Measurements from ENCODE around the gene PAK6. TPM values are rescaled to one million over a fixed set of nuclear protein-coding genes. Genes with fewer than 3 reads are reported as not detected.

The PAK6 gene
- polyA plus RNA-seq, 1 of the 3 experiments (the other 2 are of a cell fraction), result 0.07 TPM

DNA sequence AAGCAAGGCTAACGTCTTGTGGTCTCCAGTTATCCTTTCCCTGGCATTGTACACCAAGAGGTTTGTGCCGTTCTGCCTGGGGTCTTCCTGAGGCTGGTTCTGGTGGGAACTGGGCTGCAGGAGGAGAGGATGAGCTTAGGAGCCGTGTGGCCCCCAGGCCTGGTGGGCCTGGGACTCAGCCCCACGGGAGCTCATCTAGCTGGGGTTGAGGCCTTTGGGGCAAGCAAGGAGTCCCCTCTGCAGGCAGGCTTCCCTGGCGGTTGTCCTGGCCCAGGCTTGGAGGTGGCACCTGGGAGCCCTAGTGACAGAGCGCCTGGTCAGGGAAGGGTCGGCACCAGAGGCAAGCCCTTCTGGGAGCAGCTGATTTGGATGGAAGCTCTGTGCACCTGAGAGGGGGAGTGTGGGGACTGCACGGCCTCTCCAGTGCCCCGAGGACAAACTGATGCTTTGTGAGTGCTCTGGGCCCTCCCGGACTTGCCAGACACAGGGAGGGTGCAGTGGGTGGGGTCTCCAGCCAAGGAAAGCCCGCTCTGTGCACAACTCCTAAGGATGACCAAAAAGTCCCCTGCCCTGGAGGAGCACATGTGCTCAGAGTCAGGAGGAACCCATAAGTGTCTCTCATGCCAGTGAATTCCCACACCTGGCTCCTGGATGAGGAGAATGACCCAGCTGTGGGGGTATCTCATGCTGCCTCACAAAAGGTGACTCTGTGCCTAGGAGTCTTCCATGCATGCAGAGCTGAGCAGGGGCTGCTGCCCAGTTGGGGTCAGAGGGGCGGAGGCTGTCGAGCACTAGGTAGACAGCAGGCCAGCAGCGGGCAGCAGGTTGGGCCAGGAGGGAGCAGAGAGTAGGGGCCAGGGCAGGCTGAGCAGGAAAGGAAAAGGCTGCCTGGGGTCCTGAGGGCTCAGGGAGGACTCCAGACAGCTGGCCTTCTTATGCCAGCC lies 2.7 kb downstream of the PAK6 start:
- H3K4me1 ChIP-seq (ENCODE audit: control insufficient read depth in 1 of 2, insufficient read depth in 2 of 2, low read depth in 1 of 2, low read length in 1 of 2), result peaks cover 5 to 24% of the 10 kb centered on the region in 2 experiments; a peak in 2 of 4 replicates
- no peak overlapping the region for H3K4me2 ChIP-seq
- H3K4me3 ChIP-seq (ENCODE audit: low read depth in 2 of 2, low read length in 1 of 2), result no peak overlapping the region
- no peaks in the 10 kb centered on the region for H3K79me2 ChIP-seq (ENCODE audit: insufficient read depth)
- H3K9me2 ChIP-seq, result no peaks in the 10 kb centered on the region
- POLR2A ChIA-PET, result interaction anchor here (1.5 kb wide), 1 partner anchor 38 kb away, joined by 3 read pairs; no protein-coding TSS in a partner anchor
- H3F3A ChIP-seq (replicated peaks; ENCODE audit: insufficient read depth), result peaks cover 4% of the 10 kb centered on the region
- 78% methylated on average over 5 of the region's 14 CpGs for WGBS (ENCODE audit: low lambda C conversion rate)
- H3K9ac ChIP-seq, result no peak overlapping the region
- TF ChIP-seq, protein P1, sequence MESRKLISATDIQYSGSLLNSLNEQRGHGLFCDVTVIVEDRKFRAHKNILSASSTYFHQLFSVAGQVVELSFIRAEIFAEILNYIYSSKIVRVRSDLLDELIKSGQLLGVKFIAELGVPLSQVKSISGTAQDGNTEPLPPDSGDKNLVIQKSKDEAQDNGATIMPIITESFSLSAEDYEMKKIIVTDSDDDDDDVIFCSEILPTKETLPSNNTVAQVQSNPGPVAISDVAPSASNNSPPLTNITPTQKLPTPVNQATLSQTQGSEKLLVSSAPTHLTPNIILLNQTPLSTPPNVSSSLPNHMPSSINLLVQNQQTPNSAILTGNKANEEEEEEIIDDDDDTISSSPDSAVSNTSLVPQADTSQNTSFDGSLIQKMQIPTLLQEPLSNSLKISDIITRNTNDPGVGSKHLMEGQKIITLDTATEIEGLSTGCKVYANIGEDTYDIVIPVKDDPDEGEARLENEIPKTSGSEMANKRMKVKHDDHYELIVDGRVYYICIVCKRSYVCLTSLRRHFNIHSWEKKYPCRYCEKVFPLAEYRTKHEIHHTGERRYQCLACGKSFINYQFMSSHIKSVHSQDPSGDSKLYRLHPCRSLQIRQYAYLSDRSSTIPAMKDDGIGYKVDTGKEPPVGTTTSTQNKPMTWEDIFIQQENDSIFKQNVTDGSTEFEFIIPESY (IDR thresholded peaks at IDR 0.05; ENCODE audit: borderline replicate concordance, low read depth), result no peak
- no peak for TF ChIP-seq RCOR1 (IDR thresholded peaks at IDR 0.05; ENCODE audit: low read length)
- TF ChIP-seq TCF12 (IDR thresholded peaks at IDR 0.05), result no peak
- TF ChIP-seq, protein P2, sequence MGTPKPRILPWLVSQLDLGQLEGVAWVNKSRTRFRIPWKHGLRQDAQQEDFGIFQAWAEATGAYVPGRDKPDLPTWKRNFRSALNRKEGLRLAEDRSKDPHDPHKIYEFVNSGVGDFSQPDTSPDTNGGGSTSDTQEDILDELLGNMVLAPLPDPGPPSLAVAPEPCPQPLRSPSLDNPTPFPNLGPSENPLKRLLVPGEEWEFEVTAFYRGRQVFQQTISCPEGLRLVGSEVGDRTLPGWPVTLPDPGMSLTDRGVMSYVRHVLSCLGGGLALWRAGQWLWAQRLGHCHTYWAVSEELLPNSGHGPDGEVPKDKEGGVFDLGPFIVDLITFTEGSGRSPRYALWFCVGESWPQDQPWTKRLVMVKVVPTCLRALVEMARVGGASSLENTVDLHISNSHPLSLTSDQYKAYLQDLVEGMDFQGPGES (IDR thresholded peaks at IDR 0.05; ENCODE audit: low read depth, low read length), result no peak
- no peak for TF ChIP-seq JUND (IDR thresholded peaks at IDR 0.05)
- no peak for TF ChIP-seq GATA2 (CRISPR knock-in tag; IDR thresholded peaks at IDR 0.05)
- TF ChIP-seq, protein P3, sequence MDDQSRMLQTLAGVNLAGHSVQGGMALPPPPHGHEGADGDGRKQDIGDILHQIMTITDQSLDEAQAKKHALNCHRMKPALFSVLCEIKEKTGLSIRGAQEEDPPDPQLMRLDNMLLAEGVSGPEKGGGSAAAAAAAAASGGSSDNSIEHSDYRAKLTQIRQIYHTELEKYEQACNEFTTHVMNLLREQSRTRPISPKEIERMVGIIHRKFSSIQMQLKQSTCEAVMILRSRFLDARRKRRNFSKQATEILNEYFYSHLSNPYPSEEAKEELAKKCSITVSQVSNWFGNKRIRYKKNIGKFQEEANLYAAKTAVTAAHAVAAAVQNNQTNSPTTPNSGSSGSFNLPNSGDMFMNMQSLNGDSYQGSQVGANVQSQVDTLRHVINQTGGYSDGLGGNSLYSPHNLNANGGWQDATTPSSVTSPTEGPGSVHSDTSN (IDR thresholded peaks at IDR 0.05), result no peak
- no peak for TF ChIP-seq CHD2 (IDR thresholded peaks at IDR 0.05; ENCODE audit: low read length, partially characterized antibody)
- TF ChIP-seq EZH2phosphoT487 (IDR thresholded peaks at IDR 0.05; ENCODE audit: borderline replicate concordance, low read depth), result no peak
- no peak for TF ChIP-seq MEF2A (IDR thresholded peaks at IDR 0.05; ENCODE audit: borderline replicate concordance, low read depth)
- no peak for TF ChIP-seq RAD21 (IDR thresholded peaks at IDR 0.05; ENCODE audit: low read length)
- TF ChIP-seq, protein P4, sequence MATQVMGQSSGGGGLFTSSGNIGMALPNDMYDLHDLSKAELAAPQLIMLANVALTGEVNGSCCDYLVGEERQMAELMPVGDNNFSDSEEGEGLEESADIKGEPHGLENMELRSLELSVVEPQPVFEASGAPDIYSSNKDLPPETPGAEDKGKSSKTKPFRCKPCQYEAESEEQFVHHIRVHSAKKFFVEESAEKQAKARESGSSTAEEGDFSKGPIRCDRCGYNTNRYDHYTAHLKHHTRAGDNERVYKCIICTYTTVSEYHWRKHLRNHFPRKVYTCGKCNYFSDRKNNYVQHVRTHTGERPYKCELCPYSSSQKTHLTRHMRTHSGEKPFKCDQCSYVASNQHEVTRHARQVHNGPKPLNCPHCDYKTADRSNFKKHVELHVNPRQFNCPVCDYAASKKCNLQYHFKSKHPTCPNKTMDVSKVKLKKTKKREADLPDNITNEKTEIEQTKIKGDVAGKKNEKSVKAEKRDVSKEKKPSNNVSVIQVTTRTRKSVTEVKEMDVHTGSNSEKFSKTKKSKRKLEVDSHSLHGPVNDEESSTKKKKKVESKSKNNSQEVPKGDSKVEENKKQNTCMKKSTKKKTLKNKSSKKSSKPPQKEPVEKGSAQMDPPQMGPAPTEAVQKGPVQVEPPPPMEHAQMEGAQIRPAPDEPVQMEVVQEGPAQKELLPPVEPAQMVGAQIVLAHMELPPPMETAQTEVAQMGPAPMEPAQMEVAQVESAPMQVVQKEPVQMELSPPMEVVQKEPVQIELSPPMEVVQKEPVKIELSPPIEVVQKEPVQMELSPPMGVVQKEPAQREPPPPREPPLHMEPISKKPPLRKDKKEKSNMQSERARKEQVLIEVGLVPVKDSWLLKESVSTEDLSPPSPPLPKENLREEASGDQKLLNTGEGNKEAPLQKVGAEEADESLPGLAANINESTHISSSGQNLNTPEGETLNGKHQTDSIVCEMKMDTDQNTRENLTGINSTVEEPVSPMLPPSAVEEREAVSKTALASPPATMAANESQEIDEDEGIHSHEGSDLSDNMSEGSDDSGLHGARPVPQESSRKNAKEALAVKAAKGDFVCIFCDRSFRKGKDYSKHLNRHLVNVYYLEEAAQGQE (IDR thresholded peaks at IDR 0.05; ENCODE audit: low read depth, low read length), result no peak
- TF ChIP-seq, protein P5, sequence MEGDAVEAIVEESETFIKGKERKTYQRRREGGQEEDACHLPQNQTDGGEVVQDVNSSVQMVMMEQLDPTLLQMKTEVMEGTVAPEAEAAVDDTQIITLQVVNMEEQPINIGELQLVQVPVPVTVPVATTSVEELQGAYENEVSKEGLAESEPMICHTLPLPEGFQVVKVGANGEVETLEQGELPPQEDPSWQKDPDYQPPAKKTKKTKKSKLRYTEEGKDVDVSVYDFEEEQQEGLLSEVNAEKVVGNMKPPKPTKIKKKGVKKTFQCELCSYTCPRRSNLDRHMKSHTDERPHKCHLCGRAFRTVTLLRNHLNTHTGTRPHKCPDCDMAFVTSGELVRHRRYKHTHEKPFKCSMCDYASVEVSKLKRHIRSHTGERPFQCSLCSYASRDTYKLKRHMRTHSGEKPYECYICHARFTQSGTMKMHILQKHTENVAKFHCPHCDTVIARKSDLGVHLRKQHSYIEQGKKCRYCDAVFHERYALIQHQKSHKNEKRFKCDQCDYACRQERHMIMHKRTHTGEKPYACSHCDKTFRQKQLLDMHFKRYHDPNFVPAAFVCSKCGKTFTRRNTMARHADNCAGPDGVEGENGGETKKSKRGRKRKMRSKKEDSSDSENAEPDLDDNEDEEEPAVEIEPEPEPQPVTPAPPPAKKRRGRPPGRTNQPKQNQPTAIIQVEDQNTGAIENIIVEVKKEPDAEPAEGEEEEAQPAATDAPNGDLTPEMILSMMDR (IDR thresholded peaks at IDR 0.05), result no peak
- no peak for TF ChIP-seq SMC3 (IDR thresholded peaks at IDR 0.05; ENCODE audit: low read depth, low read length)
- no peak for TF ChIP-seq ELF1 (IDR thresholded peaks at IDR 0.05)
- CTCF ChIA-PET, result interaction anchor here (1.3 to 34.5 kb wide), 6 partner anchors 17 to 68 kb away, joined by 4 to 720 read pairs (median 6); partner anchors contain the start of gene PLCB2
- H2AFZ ChIP-seq (ENCODE audit: low read depth), result no peak overlapping the region
- peaks cover 5% of the 10 kb centered on the region; the same call in 1 of the 2 replicates for H4K20me1 ChIP-seq (ENCODE audit: insufficient read depth)
- H3K27me3 ChIP-seq (ENCODE audit: insufficient read depth), result peaks cover 15% of the 10 kb centered on the region
- no peaks in the 10 kb centered on the region for H3K9me3 ChIP-seq
- DNase-seq, result no peak
- H3K27ac ChIP-seq (ENCODE audit: low read depth in 2 of 2, low read length in 1 of 2), result no peak overlapping the region
- H3K36me3 ChIP-seq (replicated peaks in 1 of 2; ENCODE audit: control insufficient read depth in 1 of 2, insufficient read depth in 2 of 2, low read length in 1 of 2), result no peaks in the 10 kb centered on the region
